Measurements from ENCODE around the gene C1orf198. TPM values are rescaled to one million over a fixed set of nuclear protein-coding genes. Genes with fewer than 3 reads are reported as not detected.

The C1orf198 gene
- polyA plus RNA-seq, 2 donors = 7.8 to 10.0 TPM

GRCh38 chr1:230877146-230877923 is 9.0 kb upstream of the C1orf198 start:
- Histone ChIP-seq H3K36me3 (ENCODE audit: control insufficient read depth in 2 of 2, insufficient read depth in 2 of 2, low read length in 1 of 2) (no peaks in the 10 kb centered on the region), H3K4me3 (ENCODE audit: low read depth in 1 of 2, low read length in 2 of 2) (no peak overlapping the region), H3K27ac (ENCODE audit: low read depth in 2 of 2, low read length in 1 of 2) (no peak overlapping the region), H3K9me3 (ENCODE audit: control insufficient read depth in 2 of 2, insufficient read depth in 1 of 2, low read depth in 1 of 2, low read length in 1 of 2) (no peaks in the 10 kb centered on the region), H3K27me3 (ENCODE audit: control insufficient read depth in 1 of 2, insufficient read depth in 2 of 2, low read length in 2 of 2) (no peaks in the 10 kb centered on the region), H3K4me1 (ENCODE audit: control insufficient read depth in 2 of 2, insufficient read depth in 2 of 2, low read length in 1 of 2) (peaks cover 0 to 4% of the 10 kb centered on the region in 2 donors)
- WGBS, 2 donors = 80 to 81% methylated on average over 14 of the region's 14 CpGs

DNA sequence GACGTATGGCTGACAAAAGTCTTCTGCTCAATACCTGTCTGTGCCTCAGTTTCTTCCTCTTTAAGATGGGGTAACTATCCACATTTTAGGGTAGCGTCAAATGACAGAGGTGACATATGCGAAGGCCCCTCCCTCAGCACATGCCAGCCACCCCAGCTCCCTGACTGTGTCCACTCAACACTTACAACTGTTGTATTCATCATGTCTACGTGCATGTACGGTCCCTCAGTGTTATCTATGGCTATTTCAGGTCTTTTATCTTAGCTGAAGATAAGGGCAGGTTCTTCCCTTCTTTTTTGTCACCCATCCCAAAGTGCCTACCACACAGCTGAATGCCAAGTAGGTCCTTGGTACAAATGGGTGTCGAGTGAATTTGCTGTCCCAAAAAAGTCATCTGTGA is 8.3 kb upstream of the C1orf198 start:
- Histone ChIP-seq H3K4me3 (ENCODE audit: low read depth in 1 of 2, low read length in 2 of 2) (no peak overlapping the region), H3K9me3 (ENCODE audit: control insufficient read depth in 2 of 2, insufficient read depth in 1 of 2, low read depth in 1 of 2, low read length in 1 of 2) (no peaks in the 10 kb centered on the region), H3K4me1 (ENCODE audit: control insufficient read depth in 2 of 2, insufficient read depth in 2 of 2, low read length in 1 of 2) (peaks cover 0 to 4% of the 10 kb centered on the region in 2 donors), H3K36me3 (ENCODE audit: control insufficient read depth in 2 of 2, insufficient read depth in 2 of 2, low read length in 1 of 2) (no peaks in the 10 kb centered on the region), H3K27ac (ENCODE audit: low read depth in 2 of 2, low read length in 1 of 2) (no peak overlapping the region), H3K27me3 (ENCODE audit: control insufficient read depth in 1 of 2, insufficient read depth in 2 of 2, low read length in 2 of 2) (no peaks in the 10 kb centered on the region)
- 85 to 93% methylated on average over 6 of the region's 6 CpGs for WGBS, 2 donors

DNA sequence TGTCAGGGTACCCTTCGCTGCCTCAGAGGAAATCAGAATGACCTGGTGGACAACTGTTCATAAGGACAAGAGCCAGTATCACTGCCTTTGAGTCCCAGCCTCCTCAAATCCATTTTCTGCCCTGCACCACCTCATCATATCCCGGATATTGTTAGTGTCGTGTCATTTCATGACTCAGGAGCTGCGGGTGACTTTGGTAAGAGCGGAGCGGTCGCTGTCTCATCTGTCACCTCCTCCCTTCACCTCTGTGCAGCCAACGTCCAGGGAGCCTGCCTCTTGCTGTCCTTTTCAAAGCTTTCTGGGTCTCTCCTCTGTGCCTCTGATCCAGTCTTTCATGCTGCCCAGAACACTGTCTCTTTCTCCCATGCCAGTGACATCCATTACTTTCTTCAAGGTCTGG is 7.0 kb upstream of the C1orf198 start:
- H3K36me3 ChIP-seq (ENCODE audit: control insufficient read depth in 2 of 2, insufficient read depth in 2 of 2, low read length in 1 of 2) = no peaks in the 10 kb centered on the region
- no peak overlapping the region for H3K4me3 ChIP-seq (ENCODE audit: low read depth in 1 of 2, low read length in 2 of 2)
- 90 to 93% methylated on average over 8 of the region's 8 CpGs for WGBS, 2 donors
- H3K27ac ChIP-seq (ENCODE audit: low read depth in 2 of 2, low read length in 1 of 2) = no peak overlapping the region
- H3K27me3 ChIP-seq (ENCODE audit: control insufficient read depth in 1 of 2, insufficient read depth in 2 of 2, low read length in 2 of 2) = no peaks in the 10 kb centered on the region
- H3K9me3 ChIP-seq (ENCODE audit: control insufficient read depth in 2 of 2, insufficient read depth in 1 of 2, low read depth in 1 of 2, low read length in 1 of 2) = no peaks in the 10 kb centered on the region
- peaks cover 0 to 4% of the 10 kb centered on the region in 2 donors for H3K4me1 ChIP-seq (ENCODE audit: control insufficient read depth in 2 of 2, insufficient read depth in 2 of 2, low read length in 1 of 2)

- Histone ChIP-seq H3K9me3 (ENCODE audit: control insufficient read depth in 2 of 2, insufficient read depth in 1 of 2, low read depth in 1 of 2, low read length in 1 of 2) (no peaks in the 10 kb centered on the region), H3K4me3 (ENCODE audit: low read depth in 1 of 2, low read length in 2 of 2) (no peak overlapping the region), H3K36me3 (ENCODE audit: control insufficient read depth in 2 of 2, insufficient read depth in 2 of 2, low read length in 1 of 2) (no peaks in the 10 kb centered on the region), H3K27me3 (ENCODE audit: control insufficient read depth in 1 of 2, insufficient read depth in 2 of 2, low read length in 2 of 2) (no peaks in the 10 kb centered on the region), H3K27ac (ENCODE audit: low read depth in 2 of 2, low read length in 1 of 2) (no peak overlapping the region), H3K4me1 (ENCODE audit: control insufficient read depth in 2 of 2, insufficient read depth in 2 of 2, low read length in 1 of 2) (peaks cover 0 to 2% of the 10 kb centered on the region in 2 donors)
- WGBS, 2 donors = 93 to 96% methylated on average over 4 of the region's 4 CpGs
These were observed 2.6 kb upstream of the C1orf198 start for GRCh38 chr1:230870916-230871315.

- Histone ChIP-seq H3K36me3 (ENCODE audit: control insufficient read depth in 2 of 2, insufficient read depth in 2 of 2, low read length in 1 of 2) (no peaks in the 10 kb centered on the region), H3K4me1 (ENCODE audit: control insufficient read depth in 2 of 2, insufficient read depth in 2 of 2, low read length in 1 of 2) (peaks cover 0 to 3% of the 10 kb centered on the region in 2 donors), H3K9me3 (ENCODE audit: control insufficient read depth in 2 of 2, insufficient read depth in 1 of 2, low read depth in 1 of 2, low read length in 1 of 2) (no peaks in the 10 kb centered on the region), H3K4me3 (ENCODE audit: low read depth in 1 of 2, low read length in 2 of 2) (no peak overlapping the region), H3K27me3 (ENCODE audit: control insufficient read depth in 1 of 2, insufficient read depth in 2 of 2, low read length in 2 of 2) (no peaks in the 10 kb centered on the region), H3K27ac (ENCODE audit: low read depth in 2 of 2, low read length in 1 of 2) (no peak overlapping the region)
- 70 to 72% methylated on average over 4 of the region's 4 CpGs for WGBS, 2 donors
These were observed 1.2 kb upstream of the C1orf198 start for GRCh38 chr1:230869500-230869899.

DNA sequence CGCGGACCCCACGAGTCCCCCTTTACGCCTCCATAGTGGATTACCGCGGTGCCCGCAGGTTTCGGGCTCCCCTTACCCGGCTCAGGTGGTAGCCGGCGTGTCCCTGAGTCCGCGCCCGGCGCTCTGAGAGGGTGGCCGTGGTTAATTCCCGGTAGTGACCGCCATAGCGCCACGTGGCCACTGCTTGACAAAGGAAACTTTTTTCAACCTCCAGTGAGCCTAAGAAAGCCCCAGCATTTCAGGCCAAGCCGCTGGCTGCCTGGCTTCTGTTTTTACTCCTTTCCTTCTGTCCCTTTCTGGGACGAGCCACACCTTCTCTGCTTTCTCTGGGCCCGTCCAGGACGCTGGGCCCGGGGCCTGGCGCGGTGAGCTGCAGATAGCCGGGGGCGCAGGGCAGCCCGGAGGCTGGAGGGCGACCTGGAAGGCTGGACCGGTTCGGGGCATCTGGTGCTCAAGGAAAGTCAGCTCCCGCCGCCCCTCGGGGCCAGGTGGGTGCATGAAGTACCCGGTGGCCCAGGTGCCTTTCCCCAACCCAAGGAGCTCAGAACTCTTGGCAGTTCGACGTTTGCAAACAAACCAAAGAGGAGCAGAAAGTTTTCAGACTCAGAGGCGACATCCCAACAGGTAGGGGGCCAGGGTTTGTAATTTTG is 540 bp upstream of the C1orf198 start:
- Histone ChIP-seq H3K36me3 (ENCODE audit: control insufficient read depth in 2 of 2, insufficient read depth in 2 of 2, low read length in 1 of 2) (no peaks in the 10 kb centered on the region), H3K27me3 (ENCODE audit: control insufficient read depth in 1 of 2, insufficient read depth in 2 of 2, low read length in 2 of 2) (no peaks in the 10 kb centered on the region), H3K4me3 (ENCODE audit: low read depth in 1 of 2, low read length in 2 of 2) (peak overlapping the region; percentile 48 to 79), H3K9me3 (ENCODE audit: control insufficient read depth in 2 of 2, insufficient read depth in 1 of 2, low read depth in 1 of 2, low read length in 1 of 2) (no peaks in the 10 kb centered on the region), H3K27ac (ENCODE audit: low read depth in 2 of 2, low read length in 1 of 2) (peak overlapping the region; percentile 68 to 76), H3K4me1 (ENCODE audit: control insufficient read depth in 2 of 2, insufficient read depth in 2 of 2, low read length in 1 of 2) (peaks cover 0 to 4% of the 10 kb centered on the region in 2 donors)
- WGBS, 2 donors = 6% methylated on average over 40 of the region's 40 CpGs

DNA sequence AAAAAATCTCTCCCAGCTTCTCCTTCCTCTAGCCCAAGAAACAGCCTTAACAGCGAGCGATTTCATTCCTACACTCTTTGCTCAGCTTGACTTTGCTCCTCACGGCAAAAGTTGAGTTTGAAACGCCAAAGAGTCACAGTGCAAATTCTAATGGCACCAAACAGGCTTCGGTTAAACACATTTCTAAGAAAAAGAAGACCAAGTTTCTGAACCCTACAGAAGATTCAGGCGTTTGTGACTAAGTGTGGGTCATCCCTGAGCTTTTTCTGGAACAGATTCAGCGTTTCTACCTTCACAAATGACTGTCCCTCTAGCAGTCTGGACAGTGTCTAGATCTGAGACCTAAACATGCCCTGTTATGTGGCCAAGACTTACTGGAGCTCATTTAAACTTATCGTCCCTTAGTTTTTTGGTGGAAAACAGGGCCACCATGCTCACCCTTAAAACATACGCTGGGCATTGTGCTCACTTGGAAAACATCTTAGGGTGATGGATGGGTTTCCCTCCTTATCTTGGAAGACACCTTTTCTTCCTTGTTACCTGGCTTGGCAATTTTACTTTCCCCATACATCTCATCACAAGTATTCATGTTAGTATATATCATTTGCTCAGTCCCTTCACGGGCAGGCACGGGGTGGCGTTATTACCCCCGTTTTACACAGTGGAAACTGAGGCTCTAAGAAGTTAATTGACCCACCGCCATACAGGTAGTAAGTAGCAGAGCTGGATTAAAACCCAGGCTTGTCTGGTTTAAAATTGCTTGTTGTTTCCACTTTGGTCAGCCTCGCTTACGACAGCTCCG is 1.0 kb downstream of the C1orf198 start:
- no peaks in the 10 kb centered on the region for H3K9me3 ChIP-seq (ENCODE audit: control insufficient read depth in 2 of 2, insufficient read depth in 1 of 2, low read depth in 1 of 2, low read length in 1 of 2)
- WGBS, 2 donors = 19 to 27% methylated on average over 17 of the region's 17 CpGs
- H3K4me3 ChIP-seq (ENCODE audit: low read depth in 1 of 2, low read length in 2 of 2) = peak overlapping the region; percentile 79 to 91
- no peaks in the 10 kb centered on the region for H3K27me3 ChIP-seq (ENCODE audit: control insufficient read depth in 1 of 2, insufficient read depth in 2 of 2, low read length in 2 of 2)
- H3K4me1 ChIP-seq (ENCODE audit: control insufficient read depth in 2 of 2, insufficient read depth in 2 of 2, low read length in 1 of 2) = peaks cover 0 to 7% of the 10 kb centered on the region in 2 donors
- peak overlapping the region; percentile 70 to 86 for H3K27ac ChIP-seq (ENCODE audit: low read depth in 2 of 2, low read length in 1 of 2)
- H3K36me3 ChIP-seq (ENCODE audit: control insufficient read depth in 2 of 2, insufficient read depth in 2 of 2, low read length in 1 of 2) = no peaks in the 10 kb centered on the region

GRCh38 chr1:230866171-230867070 is 1.9 kb downstream of the C1orf198 start:
- Histone ChIP-seq H3K4me1 (ENCODE audit: control insufficient read depth in 2 of 2, insufficient read depth in 2 of 2, low read length in 1 of 2) (peaks cover 3 to 7% of the 10 kb centered on the region in 2 donors), H3K4me3 (ENCODE audit: low read depth in 1 of 2, low read length in 2 of 2) (peak overlapping the region in 1 of 2 donors; percentile 79)
- 57 to 60% methylated on average over 9 of the region's 9 CpGs for WGBS, 2 donors

More at GRCh38 chr1:230866171-230867070, 1.9 kb downstream of the C1orf198 start:
- Histone ChIP-seq H3K36me3 (ENCODE audit: control insufficient read depth in 2 of 2, insufficient read depth in 2 of 2, low read length in 1 of 2) (no peaks in the 10 kb centered on the region), H3K9me3 (ENCODE audit: control insufficient read depth in 2 of 2, insufficient read depth in 1 of 2, low read depth in 1 of 2, low read length in 1 of 2) (no peaks in the 10 kb centered on the region), H3K27ac (ENCODE audit: low read depth in 2 of 2, low read length in 1 of 2) (peak overlapping the region; percentile 70 to 86), H3K27me3 (ENCODE audit: control insufficient read depth in 1 of 2, insufficient read depth in 2 of 2, low read length in 2 of 2) (no peaks in the 10 kb centered on the region)

Measured in esophagus (tissue), 2 donors.